Tibial nerve (tissue), 4 donors: ENCODE measurements around the gene LCN12. TPM values are rescaled to one million over a fixed set of nuclear protein-coding genes. Genes with fewer than 3 reads are reported as not detected.
A peak's percentile ranks its signal among the peaks of the same experiment; 100 is the strongest.

Experiments used
- DNase-seq, 2 donors: peaks; one replicate each; pipeline ENCODE4 v3.0.0-alpha.2; 2019; ENCODE audit warnings: low spot score in 2 of 2
- H3K27ac ChIP-seq, 4 donors: fragments of 200-600 bp; sonication (generic) in 3 of 4; one replicate each; pipeline ENCODE4 v1.5.1; 2017 to 2019; ENCODE audit warnings: mild to moderate bottlenecking in 1 of 4
- H3K27me3 ChIP-seq, 2 donors: fragments of 200-600 bp; sonication (generic) in 1 of 2; one replicate each; pipeline versions ENCODE4 v1.5.1 to v1.6.0; 2017 to 2019
- H3K36me3 ChIP-seq, 3 donors: fragments of 200-600 bp; sonication (generic); one replicate each; pipeline ENCODE4 v1.5.1; 2018 to 2019
- H3K4me1 ChIP-seq, 4 donors: fragments of 200-600 bp; sonication (generic) in 3 of 4; one replicate each; pipeline ENCODE4 v1.5.1; 2017 to 2019
- H3K4me3 ChIP-seq, 4 donors: fragments of 200-600 bp; sonication (generic) in 3 of 4; one replicate each; pipeline ENCODE4 v1.5.1; 2017 to 2019; ENCODE audit warnings: mild to moderate bottlenecking in 1 of 4, moderate library complexity in 1 of 4
- H3K9me3 ChIP-seq, 4 donors: fragments of 200-600 bp; sonication (generic) in 3 of 4; one replicate each; pipeline ENCODE4 v1.5.1; 2017 to 2019
- CTCF ChIP-seq, 5 experiments: fragments of 200-600 bp in 3 of 5; fragments of 450-650 bp in 2 of 5; sonication (generic) in 3 of 5; IDR thresholded peaks; one replicate each; pipeline ENCODE4 v1.5.1; 2016 to 2019; ENCODE audit warnings: antibody characterized with exemption in 5 of 5, mild to moderate bottlenecking in 3 of 5, moderate library complexity in 2 of 5
- EP300 ChIP-seq, 2 donors: sonication (generic); formaldehyde crosslinking; IDR thresholded peaks; one replicate each; pipeline ENCODE4 v1.6.1; 2017; ENCODE audit warnings: antibody characterized with exemption in 2 of 2, mild to moderate bottlenecking in 1 of 2
- POLR2A ChIP-seq, 2 donors: fragments of 450-650 bp; IDR thresholded peaks; one replicate each; pipeline ENCODE4 v1.6.1; 2017; ENCODE audit warnings: antibody characterized with exemption in 2 of 2, mild to moderate bottlenecking in 2 of 2, moderate library complexity in 2 of 2
- WGBS, 2 donors: methylation state at CpG; one replicate each; pipeline ENCODE4 v1.1.5; 2018; 5-methylcytosine and 5-hydroxymethylcytosine counted together
- total RNA-seq, 4 donors: library from RNA; depleted of rRNA; stranded (reverse); fragments of >200 nt; gene quantifications; one replicate each; pipeline ENCODE4 v1.1.0, GENCODE V29; 2016

Gene LCN12
- total RNA-seq, 4 donors from 2014 or later = 2.4 to 16.8 (median 7.8) TPM

GRCh38 chr9:136945333-136946227 lies 6.5 kb upstream of the LCN12 start:
- 84 to 92% methylated on average over 19 to 25 of the region's 30 CpGs for WGBS, 2 donors
- H3K27ac ChIP-seq = peak overlapping the region in 3 of 4 donors; percentile 69 to 88 (median 88)
- DNase-seq = no peak
- H3K27me3 ChIP-seq = no peaks in the 10 kb centered on the region
- no peak overlapping the region for H3K4me3 ChIP-seq
- no peaks in the 10 kb centered on the region for H3K9me3 ChIP-seq
- TF ChIP-seq CTCF (IDR thresholded peaks at IDR 0.05) (no peak), EP300 (IDR thresholded peaks at IDR 0.05) (no peak), POLR2A (IDR thresholded peaks at IDR 0.05) (no peak)
- H3K4me1 ChIP-seq = peaks cover 0 to 83% (median 43%) of the 10 kb centered on the region in 4 donors
- peaks cover 4 to 29% (median 24%) of the 10 kb centered on the region in 3 donors for H3K36me3 ChIP-seq

- no peak overlapping the region for H3K4me3 ChIP-seq
- H3K9me3 ChIP-seq = no peaks in the 10 kb centered on the region
- peak overlapping the region; percentile 61 to 92 (median 88) for H3K27ac ChIP-seq
- peaks cover 4 to 20% (median 16%) of the 10 kb centered on the region in 3 donors for H3K36me3 ChIP-seq
- H3K4me1 ChIP-seq = peaks cover 0 to 87% (median 44%) of the 10 kb centered on the region in 4 donors
- DNase-seq = no peak
- WGBS, 2 donors = 66 to 73% methylated on average over 10 to 19 of the region's 27 CpGs
- no peaks in the 10 kb centered on the region for H3K27me3 ChIP-seq
- TF ChIP-seq POLR2A (IDR thresholded peaks at IDR 0.05) (no peak), EP300 (IDR thresholded peaks at IDR 0.05) (no peak), CTCF (IDR thresholded peaks at IDR 0.05) (no peak)
These were observed 5.6 kb upstream of the LCN12 start for GRCh38 chr9:136946228-136947027.

GRCh38 chr9:136947028-136947891 lies 4.8 kb upstream of the LCN12 start:
- Histone ChIP-seq H3K4me1 (peaks cover 0 to 89% (median 50%) of the 10 kb centered on the region in 4 donors), H3K9me3 (no peaks in the 10 kb centered on the region), H3K4me3 (no peak overlapping the region), H3K36me3 (peaks cover 0 to 12% (median 7%) of the 10 kb centered on the region in 3 donors), H3K27ac (peak overlapping the region; percentile 61 to 92 (median 88)), H3K27me3 (no peaks in the 10 kb centered on the region)
- TF ChIP-seq CTCF (IDR thresholded peaks at IDR 0.05) (no peak), EP300 (IDR thresholded peaks at IDR 0.05) (no peak), POLR2A (IDR thresholded peaks at IDR 0.05) (no peak)
- 57 to 58% methylated on average over 20 of the region's 26 CpGs for WGBS, 2 donors
- DNase-seq = no peak

- TF ChIP-seq CTCF (IDR thresholded peaks at IDR 0.05) = peak; percentile 41 to 80 (median 58)
- no peak for TF ChIP-seq POLR2A (IDR thresholded peaks at IDR 0.05)
- Histone ChIP-seq H3K27me3 (no peaks in the 10 kb centered on the region), H3K9me3 (no peaks in the 10 kb centered on the region), H3K36me3 (peaks cover 0 to 4% (median 0%) of the 10 kb centered on the region in 3 donors), H3K27ac (peak overlapping the region; percentile 61 to 92 (median 88)), H3K4me1 (peaks cover 0 to 88% (median 46%) of the 10 kb centered on the region in 4 donors), H3K4me3 (no peak overlapping the region)
- no peak for DNase-seq
- 17 to 22% methylated on average over 12 to 13 of the region's 15 CpGs for whole genome bisulfite sequencing, 2 donors
These were observed 4.0 kb upstream of the LCN12 start for GRCh38 chr9:136947955-136948510.
